PC-3 (cell line): ENCODE data around the gene BTBD18. TPM values are rescaled to one million over a fixed set of nuclear protein-coding genes. Genes with fewer than 3 reads are reported as not detected.
"Not testable (repeated sequence)": the region's sequence is repeated elsewhere in the genome, so short reads cannot be mapped to it uniquely, and the experiment has no call there.

Experiments used
- ATAC-seq: fragments of 200-7000 bp; cut with Tn5 transposase; 2 replicates; pipeline ENCODE4 v1.9.1; 2020; ENCODE audit warnings: mild to moderate bottlenecking, moderate library complexity
- BruUV-seq: library from RNA; stranded (reverse); fragments of 400-500 nt; replicated peaks from 2 replicates; lab custom pipeline; 2021; lab: Mats Ljungman, UMichigan
- CTCF ChIA-PET: fragments of 300-600 bp; sonication (Branson Sonifier 250); formaldehyde crosslinking; loops from one replicate; lab custom pipeline; 2022; ENCODE audit warnings: antibody characterized with exemption; lab: Charles Lee
- POLR2A ChIA-PET: fragments of 300-600 bp; sonication (Branson Sonifier 250); formaldehyde crosslinking; loops from one replicate; lab custom pipeline; 2022; ENCODE audit warnings: antibody characterized with exemption; ENCODE audit not compliant: unreplicated experiment; lab: Charles Lee
- DNase-seq: peaks from one replicate; pipeline ENCODE4 v3.0.0-alpha.2; 2015
- H2AFZ ChIP-seq: fragments of 300-600 bp; sonication (generic); 2 replicates; pipeline ENCODE4 v1.6.0; 2016; ENCODE audit warnings: antibody characterized with exemption, low read length
- H3F3A ChIP-seq: fragments of 300-600 bp; sonication (generic); one replicate; pipeline ENCODE4 v1.6.0; 2017; ENCODE audit warnings: antibody characterized with exemption, low read length, control low read depth, mild to moderate bottlenecking; ENCODE audit not compliant: unreplicated experiment
- H3K27ac ChIP-seq: fragments of 300-600 bp; sonication (generic); 2 replicates; pipeline ENCODE4 v1.5.1; 2016; ENCODE audit warnings: mild to moderate bottlenecking, low read length
- H3K27me3 ChIP-seq: fragments of 300-600 bp; sonication (generic); 2 replicates; pipeline ENCODE4 v1.6.1; 2016; ENCODE audit warnings: low read length, mixed read lengths
- H3K36me3 ChIP-seq: fragments of 300-600 bp; sonication (generic); 2 replicates; pipeline ENCODE4 v1.6.1; 2016; ENCODE audit warnings: low read depth, mixed run types, low read length, mixed read lengths
- H3K4me1 ChIP-seq: fragments of 300-600 bp; sonication (generic); 2 replicates; pipeline ENCODE4 v1.5.1; 2016; ENCODE audit warnings: low read length; ENCODE audit not compliant: insufficient read depth
- H3K4me2 ChIP-seq: fragments of 300-600 bp; sonication (generic); 2 replicates; pipeline ENCODE4 v1.6.0; 2016; ENCODE audit warnings: low read length
- H3K4me3 ChIP-seq: fragments of 300-600 bp; sonication (generic); 2 replicates; pipeline ENCODE4 v1.5.1; 2016; ENCODE audit warnings: mild to moderate bottlenecking, low read length, mixed read lengths
- H3K79me2 ChIP-seq: fragments of 300-600 bp; sonication (generic); 2 replicates; pipeline ENCODE4 v1.6.1; 2017; ENCODE audit warnings: low read length, mixed read lengths
- H3K9ac ChIP-seq: fragments of 300-600 bp; sonication (generic); 2 replicates; pipeline ENCODE4 v1.6.0; 2016; ENCODE audit warnings: mild to moderate bottlenecking, low read length
- H3K9me2 ChIP-seq: fragments of 300-600 bp; sonication (generic); replicated peaks from 2 replicates; pipeline ENCODE4 v1.6.1; 2016; ENCODE audit warnings: mixed run types, low read length, mixed read lengths
- H3K9me3 ChIP-seq: fragments of 300-600 bp; sonication (generic); 2 replicates; pipeline ENCODE4 v1.6.1; 2016; ENCODE audit warnings: low read length, mixed read lengths
- H4K20me1 ChIP-seq: fragments of 300-600 bp; sonication (generic); 2 replicates; pipeline ENCODE4 v1.6.1; 2016; ENCODE audit warnings: low read length, mixed read lengths
- EZH2 ChIP-seq: fragments of 300-600 bp; sonication (generic); IDR thresholded peaks from one replicate; pipeline ENCODE4 v1.6.1; 2017; ENCODE audit warnings: antibody characterized with exemption, mild to moderate bottlenecking, low read length; ENCODE audit not compliant: unreplicated experiment
- EZH2phosphoT487 ChIP-seq: fragments of 300-600 bp; sonication (generic); IDR thresholded peaks from 2 replicates; pipeline ENCODE4 v1.6.1; 2018; ENCODE audit warnings: mild to moderate bottlenecking, antibody characterized with exemption, low read length, borderline replicate concordance
- intact Hi-C: fragments of 100-400 bp; cut with micrococcal nuclease; formaldehyde crosslinking; loops from 2 replicates; pipeline ENCODE4 v1.9.0; 2023
- total RNA-seq: library from RNA; depleted of rRNA; stranded (reverse); fragments of >200 nt; gene quantifications from 2 replicates; pipeline ENCODE4 v1.2.3, GENCODE V29; 2014
- TF ChIP-seq, protein P1 (sequence below): fragments of 300-600 bp; sonication (generic); conservative IDR thresholded peaks from 2 replicates; pipeline ENCODE4 v1.5.1; 2017; ENCODE audit warnings: antibody characterized with exemption, low read depth, mild to moderate bottlenecking, low read length

The BTBD18 gene
- total RNA-seq, 1 experiment from 2014 or later = not detected

DNA sequence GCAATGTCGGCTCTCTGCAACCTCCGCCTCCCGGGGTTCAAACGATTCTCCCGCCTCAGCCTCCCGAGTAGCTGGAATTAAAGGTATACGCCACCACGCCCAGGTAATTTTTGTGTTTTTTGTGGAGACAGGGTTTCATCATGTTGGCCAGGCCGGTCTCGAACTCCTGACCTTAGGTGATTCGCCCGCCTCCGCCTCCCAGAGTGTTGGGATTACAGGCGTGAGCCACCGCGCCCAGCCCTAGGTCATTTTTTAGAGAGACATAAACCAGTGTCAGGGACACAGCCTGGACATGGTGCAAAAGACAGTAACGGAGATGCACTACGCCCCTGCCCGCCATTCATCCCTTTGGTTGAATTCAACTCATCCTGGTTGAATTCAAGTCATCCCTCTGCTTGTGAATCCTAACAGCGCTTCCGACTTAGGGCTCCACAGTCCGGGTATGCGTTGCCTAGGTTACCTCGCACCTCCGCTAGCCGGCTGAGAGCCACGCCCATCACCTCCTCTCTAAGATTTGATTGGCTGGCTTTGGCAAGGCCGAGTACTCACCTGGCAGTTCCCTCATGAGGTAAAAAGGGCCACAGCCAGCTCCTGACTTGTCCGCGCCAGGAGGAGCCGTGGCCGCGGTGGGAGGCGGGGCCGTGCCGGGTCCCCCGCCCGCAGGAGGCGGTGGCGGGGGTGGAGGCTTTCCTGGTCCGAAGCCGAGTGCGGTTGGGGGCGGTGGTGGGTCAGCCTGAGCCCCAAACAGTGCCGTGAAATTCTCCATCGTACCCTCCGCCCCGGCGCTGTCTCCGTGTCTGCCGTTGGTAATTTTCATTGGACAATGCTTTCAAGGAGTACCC, 40.0 kb downstream of the BTBD18 start, which contains the start of gene MED19:
Gene MED19, minus strand, starts transcription at position 802 of the 842 bp plus-strand sequence. Its CDS starts 36 bp downstream, at position 766.
- no peaks in the 10 kb centered on the region for H3K27me3 ChIP-seq
- H4K20me1 ChIP-seq = peaks cover 13% of the 10 kb centered on the region
- H3K9me2 ChIP-seq = no peaks in the 10 kb centered on the region
- ChIA-PET POLR2A (interaction anchor here (0.7 to 1.0 kb wide), 5 partner anchors 13 to 683 kb away, joined by 3 to 38 read pairs (median 4); partner anchors contain the start of gene CTNND1), CTCF (interaction anchor here (0.5 to 1.0 kb wide), 3 partner anchors 41 to 89 kb away, joined by 4 to 5 read pairs (median 5); no protein-coding TSS in a partner anchor)
- H3K4me2 ChIP-seq = peak within 1 kb of the TSS; percentile 98
- H3F3A ChIP-seq = no peaks in the 10 kb centered on the region
- H3K9ac ChIP-seq = peak within 1 kb of the TSS; percentile 96
- peaks cover 4% of the 10 kb centered on the region; the same call in 1 of the 2 replicates for H3K36me3 ChIP-seq
- ATAC-seq = peak; percentile 72
- DNase-seq = peak; percentile 98
- peaks cover 68% of the 10 kb centered on the region for H3K79me2 ChIP-seq
- BruUV-seq = TSS peak; percentile 63
- H3K4me3 ChIP-seq = peak within 1 kb of the TSS; percentile 99
- peak within 1 kb of the TSS; percentile 75 for H3K27ac ChIP-seq
- TF ChIP-seq EZH2phosphoT487 = no peak
- no peak for TF ChIP-seq EZH2
- TF ChIP-seq, protein P1, sequence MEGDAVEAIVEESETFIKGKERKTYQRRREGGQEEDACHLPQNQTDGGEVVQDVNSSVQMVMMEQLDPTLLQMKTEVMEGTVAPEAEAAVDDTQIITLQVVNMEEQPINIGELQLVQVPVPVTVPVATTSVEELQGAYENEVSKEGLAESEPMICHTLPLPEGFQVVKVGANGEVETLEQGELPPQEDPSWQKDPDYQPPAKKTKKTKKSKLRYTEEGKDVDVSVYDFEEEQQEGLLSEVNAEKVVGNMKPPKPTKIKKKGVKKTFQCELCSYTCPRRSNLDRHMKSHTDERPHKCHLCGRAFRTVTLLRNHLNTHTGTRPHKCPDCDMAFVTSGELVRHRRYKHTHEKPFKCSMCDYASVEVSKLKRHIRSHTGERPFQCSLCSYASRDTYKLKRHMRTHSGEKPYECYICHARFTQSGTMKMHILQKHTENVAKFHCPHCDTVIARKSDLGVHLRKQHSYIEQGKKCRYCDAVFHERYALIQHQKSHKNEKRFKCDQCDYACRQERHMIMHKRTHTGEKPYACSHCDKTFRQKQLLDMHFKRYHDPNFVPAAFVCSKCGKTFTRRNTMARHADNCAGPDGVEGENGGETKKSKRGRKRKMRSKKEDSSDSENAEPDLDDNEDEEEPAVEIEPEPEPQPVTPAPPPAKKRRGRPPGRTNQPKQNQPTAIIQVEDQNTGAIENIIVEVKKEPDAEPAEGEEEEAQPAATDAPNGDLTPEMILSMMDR = no peak
- H2AFZ ChIP-seq = peak within 1 kb of the TSS; percentile 77
- intact Hi-C loops = loop anchor here (1.0 kb wide), 7 partner anchors 30 to 867 kb away; partner anchors contain the start of genes CLP1, SELENOH and TIMM10
- peaks cover 24% of the 10 kb centered on the region for H3K4me1 ChIP-seq
- no peaks in the 10 kb centered on the region for H3K9me3 ChIP-seq

DNA sequence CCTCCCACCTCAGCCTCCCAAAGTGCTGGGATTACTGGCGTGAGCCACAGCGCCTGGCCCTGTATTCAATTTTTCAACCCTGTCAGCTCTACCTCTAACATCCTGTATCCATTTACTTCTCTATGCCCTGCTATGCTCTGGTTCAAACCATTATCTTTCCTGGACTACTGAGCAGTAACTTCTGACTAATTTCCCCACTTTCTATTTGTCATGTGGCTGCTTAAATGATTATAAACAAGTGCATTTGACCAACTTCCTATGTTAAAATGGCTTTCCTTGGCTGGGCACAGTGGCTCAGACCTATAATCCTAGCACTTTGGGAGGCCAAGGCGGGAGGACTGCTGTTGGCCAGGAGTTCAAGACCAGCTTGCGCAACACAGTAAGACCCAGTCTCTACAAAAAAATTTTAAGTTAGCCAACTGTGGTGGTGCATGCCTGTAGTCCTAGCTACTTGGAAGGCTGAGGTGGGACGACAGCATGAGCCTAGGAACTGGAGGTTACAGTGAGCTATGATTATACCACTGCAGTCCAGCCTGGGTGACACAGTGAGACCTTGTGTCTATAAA, 41.7 kb downstream of the BTBD18 start:
- H3K9me3 ChIP-seq = no peaks in the 10 kb centered on the region
- no peak overlapping the region for H3K4me3 ChIP-seq
- peaks cover 6% of the 10 kb centered on the region for H3K36me3 ChIP-seq
- H3K27ac ChIP-seq = no peak overlapping the region
- peaks cover 13% of the 10 kb centered on the region for H4K20me1 ChIP-seq
- no peak overlapping the region for H2AFZ ChIP-seq
- no TSS peak for BruUV-seq
- peaks cover 24% of the 10 kb centered on the region for H3K4me1 ChIP-seq
- intact Hi-C loops = no loop called here
- peaks cover 65% of the 10 kb centered on the region for H3K79me2 ChIP-seq
- no peak overlapping the region for H3K9ac ChIP-seq
- peaks cover 1% of the 10 kb centered on the region for H3F3A ChIP-seq
- ChIA-PET POLR2A (no interaction called here), CTCF (no interaction called here)
- no peak overlapping the region for H3K4me2 ChIP-seq
- no peak for DNase-seq
- no peaks in the 10 kb centered on the region for H3K27me3 ChIP-seq
- no peaks in the 10 kb centered on the region for H3K9me2 ChIP-seq
- TF ChIP-seq EZH2phosphoT487 (no peak), EZH2 (no peak)
- TF ChIP-seq, protein P1 = no peak
- ATAC-seq = no peak

DNA sequence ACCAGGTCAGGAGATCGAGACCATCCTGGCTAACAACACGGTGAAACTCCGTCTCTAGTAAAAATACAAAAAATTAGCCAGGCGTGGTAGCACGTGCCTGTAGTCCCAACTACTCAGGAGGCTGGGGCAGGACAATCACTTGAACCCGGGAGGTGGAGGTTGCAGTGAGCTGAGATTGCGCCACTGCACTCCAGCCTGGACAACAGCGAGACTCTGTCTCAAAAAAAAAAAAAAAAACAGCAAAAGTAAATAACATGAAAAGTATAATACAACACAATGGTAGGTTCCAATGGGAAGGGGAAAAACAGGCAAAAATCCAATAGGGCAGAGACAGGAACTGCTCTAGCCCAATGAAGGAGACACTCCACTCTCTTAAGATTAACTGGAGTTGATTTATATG, 46.2 kb downstream of the BTBD18 start:
- peaks cover 31% of the 10 kb centered on the region for H3K79me2 ChIP-seq
- BruUV-seq, H4K20me1 ChIP-seq, H3K9me3 ChIP-seq, H3K4me2 ChIP-seq, DNase-seq, H3K27me3 ChIP-seq, H3K9me2 ChIP-seq, H3K4me3 ChIP-seq, H3K4me1 ChIP-seq, intact Hi-C loops, ATAC-seq, H3K9ac ChIP-seq, H2AFZ ChIP-seq, H3K27ac ChIP-seq, H3F3A ChIP-seq, CTCF ChIA-PET: not testable (repeated sequence)
- POLR2A ChIA-PET = interaction anchor here (0.6 kb wide), 1 partner anchor 55 kb away, joined by 16 read pairs; no protein-coding TSS in a partner anchor
- peaks cover 39% of the 10 kb centered on the region for H3K36me3 ChIP-seq
